Daoy (cell line): ENCODE measurements around the gene ENTPD6. TPM values are rescaled to one million over a fixed set of nuclear protein-coding genes. Genes with fewer than 3 reads are reported as not detected.

Experiments
- DNase-seq: peaks from one replicate; pipeline ENCODE4 v3.0.0-alpha.2; 2015; ENCODE audit warnings: low read depth
- total RNA-seq: library from RNA; depleted of rRNA; stranded (reverse); fragments of >200 nt; shearing (Covaris generic); gene quantifications from 2 replicates; pipeline ENCODE4 v1.2.3, GENCODE V29; 2014

Gene ENTPD6
- total RNA-seq, 1 experiment from 2014 or later = 28.9 TPM

DNA sequence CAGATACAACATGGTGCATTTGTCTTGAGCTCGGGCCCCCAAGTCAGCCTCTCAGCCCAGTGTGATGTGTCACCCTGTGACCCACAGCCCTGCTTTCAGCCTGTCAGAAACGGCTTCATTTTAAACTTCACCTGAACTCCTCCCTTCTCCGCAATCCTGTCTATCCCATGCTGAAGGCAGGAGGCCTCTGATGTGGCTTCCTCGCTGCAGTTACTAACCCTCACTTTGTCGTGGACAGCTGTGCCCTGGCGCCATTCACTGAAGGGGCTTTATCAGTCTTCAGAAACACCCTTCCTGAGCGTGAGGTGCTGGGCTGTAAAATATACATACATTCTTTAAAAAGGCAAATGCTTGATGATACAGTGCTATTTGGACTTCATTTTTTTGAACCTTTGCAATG lies 7.9 kb upstream of the ENTPD6 start:
- DNase-seq = no peak

DNA sequence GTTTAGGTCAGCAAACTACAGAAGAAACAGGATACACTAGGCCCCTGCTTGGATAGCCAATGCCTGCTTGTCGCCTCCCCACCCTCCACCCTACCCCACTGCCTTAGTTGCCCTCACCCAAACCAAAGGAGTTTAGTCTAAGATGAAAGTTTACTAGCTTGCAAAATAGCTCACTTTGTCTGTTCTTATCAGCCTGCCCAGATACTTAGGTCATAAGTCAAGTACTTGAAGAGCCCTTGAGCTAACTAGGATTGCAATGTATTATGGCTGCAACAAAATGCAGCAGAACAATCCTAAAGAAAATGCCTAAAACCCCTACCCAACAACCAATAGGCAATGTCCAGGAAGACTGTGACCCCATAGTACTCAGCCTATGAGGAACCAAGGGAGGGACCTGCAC lies 7.3 kb upstream of the ENTPD6 start:
- DNase-seq = no peak

GRCh38 chr20:25191051-25191450 lies 4.5 kb upstream of the ENTPD6 start:
- no peak for DNase-seq

DNA sequence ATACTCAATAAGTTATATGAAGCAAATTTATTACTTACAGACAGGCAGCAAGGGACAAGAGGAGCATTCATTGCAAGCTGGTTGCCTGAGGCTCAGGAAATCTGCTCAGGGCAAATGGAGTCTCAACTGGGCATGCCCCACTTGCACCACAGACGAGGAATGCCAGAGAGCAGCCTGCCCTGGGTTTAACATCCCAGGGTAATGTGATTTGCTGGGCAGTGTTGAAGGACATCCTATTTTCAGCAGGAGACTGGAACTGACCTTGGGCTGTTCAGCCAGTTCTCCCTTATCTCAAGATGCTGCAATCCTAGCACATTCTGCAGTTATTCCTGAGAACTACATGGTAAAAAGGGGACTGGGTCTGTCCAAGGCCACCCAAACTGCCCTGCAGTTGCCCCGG lies 3.8 kb upstream of the ENTPD6 start:
- DNase-seq = no peak

DNA sequence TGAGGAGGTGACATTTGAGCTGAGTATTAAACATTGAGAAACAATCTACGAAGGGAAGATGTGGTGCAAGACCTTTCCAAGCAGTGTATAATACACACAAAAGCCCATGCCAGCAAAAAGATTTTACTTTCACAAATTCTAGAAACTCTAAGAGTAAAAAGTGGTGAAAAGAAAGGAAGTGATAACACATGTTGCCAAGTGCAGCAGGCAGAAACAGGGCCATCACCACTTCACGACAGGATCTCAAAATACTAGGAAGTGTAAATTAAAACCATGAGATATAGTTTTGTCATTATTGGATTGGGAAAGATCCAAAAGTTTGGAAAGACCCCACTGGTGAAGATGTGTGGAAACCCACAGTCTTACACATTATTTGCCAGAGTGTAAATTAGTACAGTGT lies 1.7 kb upstream of the ENTPD6 start:
- no peak for DNase-seq

- no peak for DNase-seq
These were observed 1.1 kb upstream of the ENTPD6 start for GRCh38 chr20:25194333-25194972.

- DNase-seq = no peak
These were observed 662 bp downstream of the ENTPD6 start for GRCh38 chr20:25195962-25196785.

- no peak for DNase-seq
These were observed 1.2 kb downstream of the ENTPD6 start for GRCh38 chr20:25196786-25197120.

- no peak for DNase-seq
These were observed 1.8 kb downstream of the ENTPD6 start for GRCh38 chr20:25197183-25197869.

DNA sequence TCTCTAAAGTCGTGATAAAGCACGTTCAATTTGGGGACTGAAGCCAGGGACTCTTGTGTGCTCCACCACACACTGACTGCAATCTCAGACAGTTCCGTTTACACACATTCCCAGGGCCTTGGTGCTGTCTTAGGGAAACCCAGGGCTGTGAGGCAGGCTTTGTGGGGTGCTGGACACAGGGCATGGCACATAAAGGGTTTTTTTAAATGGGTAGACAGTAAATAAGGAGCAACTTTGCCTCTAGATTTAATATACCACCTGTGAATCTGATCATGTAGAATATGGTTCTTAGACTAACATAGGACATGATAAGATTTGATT lies 2.3 kb downstream of the ENTPD6 start:
- no peak for DNase-seq

DNA sequence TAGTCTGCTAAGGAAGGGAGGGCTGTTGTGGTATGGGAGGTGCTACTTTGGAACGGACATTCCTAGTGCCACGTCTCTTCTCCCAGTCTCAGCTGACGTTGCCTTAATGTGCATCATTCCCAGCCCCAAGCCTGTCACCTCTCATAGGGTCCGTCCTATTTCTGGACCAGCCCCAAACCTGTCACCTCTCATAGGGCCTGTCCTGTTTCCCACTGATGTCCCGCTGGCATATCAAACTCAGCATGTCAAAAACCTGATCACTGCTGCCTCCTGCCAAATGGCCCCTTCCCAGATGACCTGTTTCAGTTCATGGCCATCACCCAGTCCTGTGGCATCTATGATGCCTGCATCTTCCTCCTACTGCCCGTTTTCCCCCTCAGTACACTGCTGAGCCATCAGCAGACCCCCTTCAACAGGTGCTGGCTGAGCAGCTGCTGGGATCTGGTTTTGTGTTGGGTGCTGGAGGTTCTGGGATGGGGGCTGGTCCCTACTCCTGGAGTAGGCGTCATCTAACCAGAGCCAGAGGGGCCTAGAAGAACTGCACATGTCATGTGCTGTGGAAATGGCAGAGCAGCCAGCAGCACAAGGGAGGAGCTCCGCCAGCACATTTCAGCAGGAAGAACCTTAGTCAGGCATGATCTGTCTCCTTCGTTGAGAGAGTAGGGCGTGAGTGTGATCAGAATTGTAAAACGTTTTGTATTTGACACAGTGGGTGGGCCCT lies 3.3 kb downstream of the ENTPD6 start:
- no peak for DNase-seq

GRCh38 chr20:25199473-25200260 lies 4.2 kb downstream of the ENTPD6 start:
- DNase-seq = no peak

DNA sequence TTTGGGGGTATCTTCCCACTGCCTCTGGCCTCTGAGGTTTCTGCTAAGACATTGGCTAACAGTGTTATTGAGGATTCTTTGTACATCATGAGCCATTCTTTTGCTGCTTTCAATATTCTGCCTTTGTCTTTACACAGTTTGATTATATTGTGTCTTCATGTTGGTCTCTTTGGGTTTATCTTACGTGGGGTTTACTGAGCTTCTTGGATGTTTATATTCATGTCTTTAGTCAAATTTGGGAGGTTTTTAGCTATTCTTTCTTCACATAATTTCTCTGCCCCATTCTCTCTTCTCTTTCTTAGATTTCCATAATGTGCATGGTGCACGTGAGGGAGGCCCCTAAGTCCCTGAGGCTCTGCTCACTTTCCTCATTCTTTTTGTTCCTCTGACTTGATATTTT lies 7.6 kb downstream of the ENTPD6 start:
- DNase-seq = no peak

DNA sequence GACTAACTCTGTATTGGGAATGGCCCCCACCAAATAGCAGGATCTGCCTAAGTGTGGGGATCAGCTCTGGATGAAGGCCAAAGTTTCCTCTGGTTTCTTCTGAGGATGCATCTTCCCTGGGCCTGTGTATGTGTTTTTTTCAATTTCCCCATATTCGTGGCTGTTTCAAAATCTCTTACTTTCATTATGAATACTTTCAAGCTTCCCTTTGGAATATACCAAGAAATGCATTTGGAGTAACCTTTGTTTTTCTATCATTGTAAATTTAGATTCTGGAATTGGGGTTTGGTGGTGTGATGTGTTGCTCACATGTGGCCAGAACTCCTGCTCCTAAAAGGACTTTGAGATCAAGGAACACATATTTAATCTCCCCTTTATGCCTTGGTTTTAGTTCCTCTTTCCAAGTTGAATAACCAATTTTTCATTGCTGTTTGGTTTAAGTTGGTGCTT lies 8.4 kb downstream of the ENTPD6 start:
- no peak for DNase-seq

DNA sequence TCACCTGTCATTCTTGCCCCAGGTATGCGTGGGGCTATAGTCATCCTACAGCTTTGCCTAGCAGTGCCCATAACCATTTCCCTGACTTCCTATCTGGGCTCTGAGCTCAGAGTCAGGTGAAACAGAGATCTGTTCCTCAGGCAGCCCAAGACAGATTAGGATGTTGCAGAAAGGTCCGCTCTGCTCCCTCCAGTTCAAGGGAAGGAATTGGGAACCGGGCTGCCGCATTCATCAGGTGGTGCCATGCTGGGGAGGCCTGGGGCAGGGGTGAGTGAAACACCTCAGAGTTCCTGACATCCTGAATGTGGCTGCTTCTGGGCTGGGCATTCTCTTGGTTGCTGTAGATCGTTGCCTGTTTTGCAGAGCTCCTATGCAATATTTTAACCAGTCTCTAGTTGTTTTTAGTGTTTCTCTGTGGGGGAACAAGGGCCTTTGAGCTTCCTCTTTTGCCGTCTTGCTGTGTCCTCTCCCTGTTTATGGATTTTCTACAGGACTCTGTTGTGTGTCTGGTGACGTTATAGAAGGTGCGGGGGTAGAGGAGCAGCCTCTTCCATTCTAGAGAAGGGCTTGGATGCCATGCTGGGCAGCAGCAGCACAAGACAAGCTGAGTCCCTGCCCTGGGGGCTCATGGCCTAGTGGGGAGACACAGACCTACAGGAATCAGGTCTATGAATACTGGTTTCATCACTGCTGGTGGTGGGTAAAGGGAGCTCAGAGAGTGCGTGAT lies 9.2 kb downstream of the ENTPD6 start:
- DNase-seq = no peak

- DNase-seq = no peak
These were observed 10.0 kb downstream of the ENTPD6 start for GRCh38 chr20:25205277-25206062.

GRCh38 chr20:25206063-25206403 lies 10.5 kb downstream of the ENTPD6 start:
- DNase-seq = no peak

GRCh38 chr20:25206548-25206947 lies 11.0 kb downstream of the ENTPD6 start:
- DNase-seq = no peak

- no peak for DNase-seq
These were observed 11.8 kb downstream of the ENTPD6 start for GRCh38 chr20:25207149-25207959.
